ENCODE data around the gene ARMC2.

GRCh38 chr6:108941859-108942258 is 93.6 kb downstream of the ARMC2 start:
- TF ChIP-seq RFX5 (IDR thresholded peaks at IDR 0.05; ENCODE audit: borderline replicate concordance, low read depth, low read length) (no peak), POLR2A (IDR thresholded peaks at IDR 0.05; ENCODE audit: control extremely low read depth in 1 of 2, low read depth in 2 of 2, low read length in 2 of 2) (no peak), CTCF (IDR thresholded peaks at IDR 0.05; ENCODE audit: control extremely low read depth in 1 of 3, insufficient read depth in 1 of 3, low read depth in 1 of 3, low read length in 3 of 3) (no peak), EGR1 (IDR thresholded peaks at IDR 0.05; ENCODE audit: borderline replicate concordance, low read depth, low read length) (no peak), SUZ12 (IDR thresholded peaks at IDR 0.05; ENCODE audit: low read length) (no peak), SIN3A (conservative IDR thresholded peaks at IDR 0.05 in 1 of 2, IDR thresholded peaks at IDR 0.05 in 1 of 2; ENCODE audit: low read depth in 1 of 2, low read length in 2 of 2) (no peak)

Data from H1 (cell line).